ENCODE results near the gene GABBR2.

GABBR2 gene

GRCh38 chr9:98356953-98357690 lies 351.6 kb downstream of the GABBR2 start:
- Histone ChIP-seq H3K4me1 (ENCODE audit: insufficient read depth, poor library complexity, severe bottlenecking) (peaks cover 10% of the 10 kb centered on the region), H3K27me3 (ENCODE audit: insufficient read depth, poor library complexity, severe bottlenecking) (no peaks in the 10 kb centered on the region), H3K9me3 (ENCODE audit: severe bottlenecking) (no peaks in the 10 kb centered on the region), H3K27ac (ENCODE audit: poor library complexity, severe bottlenecking) (peak overlapping the region; percentile 41), H3K4me3 (ENCODE audit: severe bottlenecking) (no peak overlapping the region), H3K36me3 (ENCODE audit: low read depth) (no peaks in the 10 kb centered on the region)
- DNase-seq (ENCODE audit: low spot score) (no peak), ATAC-seq (ENCODE audit: low read depth) (peak; percentile 78)
- TF ChIP-seq CTCF (IDR thresholded peaks at IDR 0.05; ENCODE audit: poor library complexity, severe bottlenecking) = no peak

GRCh38 chr9:98356326-98356725 lies 352.4 kb downstream of the GABBR2 start:
- Histone ChIP-seq H3K36me3 (ENCODE audit: low read depth) (no peaks in the 10 kb centered on the region), H3K27me3 (ENCODE audit: insufficient read depth, poor library complexity, severe bottlenecking) (no peaks in the 10 kb centered on the region), H3K27ac (ENCODE audit: poor library complexity, severe bottlenecking) (peak overlapping the region; percentile 41), H3K4me1 (ENCODE audit: insufficient read depth, poor library complexity, severe bottlenecking) (peaks cover 10% of the 10 kb centered on the region), H3K9me3 (ENCODE audit: severe bottlenecking) (no peaks in the 10 kb centered on the region), H3K4me3 (ENCODE audit: severe bottlenecking) (no peak overlapping the region)
- DNase-seq (ENCODE audit: low spot score) = no peak
- no peak for TF ChIP-seq CTCF (IDR thresholded peaks at IDR 0.05; ENCODE audit: poor library complexity, severe bottlenecking)
- ATAC-seq (ENCODE audit: low read depth) = no peak

- Histone ChIP-seq H3K9me3 (ENCODE audit: severe bottlenecking) (peaks cover 3% of the 10 kb centered on the region), H3K27ac (ENCODE audit: poor library complexity, severe bottlenecking) (no peak overlapping the region), H3K4me1 (ENCODE audit: insufficient read depth, poor library complexity, severe bottlenecking) (no peaks in the 10 kb centered on the region), H3K4me3 (ENCODE audit: severe bottlenecking) (no peak overlapping the region), H3K27me3 (ENCODE audit: insufficient read depth, poor library complexity, severe bottlenecking) (peaks cover 8% of the 10 kb centered on the region), H3K36me3 (ENCODE audit: low read depth) (no peaks in the 10 kb centered on the region)
- ATAC-seq (ENCODE audit: low read depth) (no peak), DNase-seq (ENCODE audit: low spot score) (no peak)
- no peak for TF ChIP-seq CTCF (IDR thresholded peaks at IDR 0.05; ENCODE audit: poor library complexity, severe bottlenecking)
Measured at GRCh38 chr9:98351370-98351769, 357.4 kb downstream of the GABBR2 start.

- Histone ChIP-seq H3K4me1 (ENCODE audit: insufficient read depth, poor library complexity, severe bottlenecking) (no peaks in the 10 kb centered on the region), H3K27ac (ENCODE audit: poor library complexity, severe bottlenecking) (no peak overlapping the region), H3K27me3 (ENCODE audit: insufficient read depth, poor library complexity, severe bottlenecking) (peaks cover 10% of the 10 kb centered on the region), H3K36me3 (ENCODE audit: low read depth) (no peaks in the 10 kb centered on the region), H3K4me3 (ENCODE audit: severe bottlenecking) (no peak overlapping the region), H3K9me3 (ENCODE audit: severe bottlenecking) (peaks cover 3% of the 10 kb centered on the region)
- DNase-seq (ENCODE audit: low spot score) (no peak), ATAC-seq (ENCODE audit: low read depth) (no peak)
- no peak for TF ChIP-seq CTCF (IDR thresholded peaks at IDR 0.05; ENCODE audit: poor library complexity, severe bottlenecking)
Measured at GRCh38 chr9:98347642-98348041, 361.1 kb downstream of the GABBR2 start.

- DNase-seq (ENCODE audit: low spot score) (no peak), ATAC-seq (ENCODE audit: low read depth) (no peak)
- Histone ChIP-seq H3K36me3 (ENCODE audit: low read depth) (no peaks in the 10 kb centered on the region), H3K4me3 (ENCODE audit: severe bottlenecking) (no peak overlapping the region), H3K27me3 (ENCODE audit: insufficient read depth, poor library complexity, severe bottlenecking) (peaks cover 10% of the 10 kb centered on the region), H3K4me1 (ENCODE audit: insufficient read depth, poor library complexity, severe bottlenecking) (no peaks in the 10 kb centered on the region), H3K9me3 (ENCODE audit: severe bottlenecking) (no peaks in the 10 kb centered on the region), H3K27ac (ENCODE audit: poor library complexity, severe bottlenecking) (no peak overlapping the region)
- TF ChIP-seq CTCF (IDR thresholded peaks at IDR 0.05; ENCODE audit: poor library complexity, severe bottlenecking) = no peak
Measured at GRCh38 chr9:98345011-98345410, 363.7 kb downstream of the GABBR2 start.
